ENCODE results near the gene TBPL1. TPM values are rescaled to one million over a fixed set of nuclear protein-coding genes. Genes with fewer than 3 reads are reported as not detected.

TBPL1 gene
- total and polyA plus RNA-seq, 9 of the 15 experiments (the other 6 are each of a cell fraction or from before 2014, with no cell fraction given): 78.1 to 152 (median 107) TPM

DNA sequence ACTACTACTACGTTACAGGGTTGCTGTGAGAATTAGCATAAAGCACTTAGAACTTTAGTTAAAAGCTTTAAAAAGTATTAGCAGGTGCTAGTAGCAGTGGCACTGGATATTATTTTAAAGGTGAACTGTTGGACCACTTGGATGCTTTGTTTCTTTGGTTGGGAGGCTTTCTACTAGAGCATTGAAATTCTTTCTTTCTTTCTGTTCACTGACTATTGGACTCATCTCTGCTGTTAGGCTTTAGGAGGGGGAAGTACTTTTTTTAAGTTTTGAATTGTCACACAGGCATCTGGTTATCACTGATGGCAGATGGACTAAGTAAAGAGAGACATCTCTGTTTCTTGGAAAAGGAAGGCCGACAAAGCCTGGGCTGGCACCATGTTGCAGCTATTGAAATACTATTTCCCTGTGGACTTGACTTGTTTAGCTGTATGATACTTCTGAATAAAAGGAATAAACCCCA, 4.8 kb downstream of the TBPL1 start (continued):
- TF ChIP-seq ZNF436 (CRISPR knock-in tag; IDR thresholded peaks at IDR 0.05) (no peak), TSC22D4 (tag; IDR thresholded peaks at IDR 0.05) (no peak), EGR1 (conservative IDR thresholded peaks at IDR 0.05) (peak; percentile 19; the same call in 1 of the 2 replicates), PCBP1 (IDR thresholded peaks at IDR 0.05; ENCODE audit: low read depth, low read length, poor library complexity, severe bottlenecking) (no peak), MCM5 (IDR thresholded peaks at IDR 0.05; ENCODE audit: low read depth) (no peak), DNMT1 (IDR thresholded peaks at IDR 0.05) (no peak), GABPB1 (CRISPR knock-in tag; IDR thresholded peaks at IDR 0.05) (no peak), FOS (IDR thresholded peaks at IDR 0.05; ENCODE audit: extremely low read depth, insufficient read length) (no peak), ZNF707 (CRISPR knock-in tag; conservative IDR thresholded peaks at IDR 0.05) (no peak), ZNF23 (CRISPR knock-in tag; IDR thresholded peaks at IDR 0.05) (no peak), GTF2F1 (IDR thresholded peaks at IDR 0.05; ENCODE audit: low read depth, low read length) (no peak), POLR2B (IDR thresholded peaks at IDR 0.05; ENCODE audit: low read depth, partially characterized antibody) (peak; percentile 48), POU5F1 (IDR thresholded peaks at IDR 0.05; ENCODE audit: borderline replicate concordance, low read depth, low read length, partially characterized antibody) (no peak), MAFG (tag; conservative IDR thresholded peaks at IDR 0.05) (no peak), MLX (CRISPR knock-in tag; conservative IDR thresholded peaks at IDR 0.05) (no peak), CREB3L1 (IDR thresholded peaks at IDR 0.05; ENCODE audit: borderline replicate concordance, low read depth) (0 out of 2 replicates have a peak, but pooled peaks have one; percentile 39), YY1 (IDR thresholded peaks at IDR 0.05; ENCODE audit: borderline replicate concordance in 1 of 3, control insufficient read depth in 1 of 3, extremely low read depth in 1 of 3, insufficient read depth in 3 of 3, insufficient read length in 1 of 3, insufficient replicate concordance in 2 of 3, low read depth in 1 of 3, low read length in 2 of 3) (peak in 1 of 3 experiments; percentile 53), ZNF785 (CRISPR knock-in tag; IDR thresholded peaks at IDR 0.05) (no peak), EWSR1 (IDR thresholded peaks at IDR 0.05; ENCODE audit: borderline replicate concordance, low read depth, partially characterized antibody) (no peak)
- TF ChIP-seq, protein P1, sequence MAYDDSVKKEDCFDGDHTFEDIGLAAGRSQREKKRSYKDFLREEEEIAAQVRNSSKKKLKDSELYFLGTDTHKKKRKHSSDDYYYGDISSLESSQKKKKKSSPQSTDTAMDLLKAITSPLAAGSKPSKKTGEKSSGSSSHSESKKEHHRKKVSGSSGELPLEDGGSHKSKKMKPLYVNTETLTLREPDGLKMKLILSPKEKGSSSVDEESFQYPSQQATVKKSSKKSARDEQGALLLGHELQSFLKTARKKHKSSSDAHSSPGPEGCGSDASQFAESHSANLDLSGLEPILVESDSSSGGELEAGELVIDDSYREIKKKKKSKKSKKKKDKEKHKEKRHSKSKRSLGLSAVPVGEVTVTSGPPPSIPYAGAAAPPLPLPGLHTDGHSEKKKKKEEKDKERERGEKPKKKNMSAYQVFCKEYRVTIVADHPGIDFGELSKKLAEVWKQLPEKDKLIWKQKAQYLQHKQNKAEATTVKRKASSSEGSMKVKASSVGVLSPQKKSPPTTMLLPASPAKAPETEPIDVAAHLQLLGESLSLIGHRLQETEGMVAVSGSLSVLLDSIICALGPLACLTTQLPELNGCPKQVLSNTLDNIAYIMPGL (CRISPR knock-in tag; IDR thresholded peaks at IDR 0.05): no peak
- TF ChIP-seq, protein P2, sequence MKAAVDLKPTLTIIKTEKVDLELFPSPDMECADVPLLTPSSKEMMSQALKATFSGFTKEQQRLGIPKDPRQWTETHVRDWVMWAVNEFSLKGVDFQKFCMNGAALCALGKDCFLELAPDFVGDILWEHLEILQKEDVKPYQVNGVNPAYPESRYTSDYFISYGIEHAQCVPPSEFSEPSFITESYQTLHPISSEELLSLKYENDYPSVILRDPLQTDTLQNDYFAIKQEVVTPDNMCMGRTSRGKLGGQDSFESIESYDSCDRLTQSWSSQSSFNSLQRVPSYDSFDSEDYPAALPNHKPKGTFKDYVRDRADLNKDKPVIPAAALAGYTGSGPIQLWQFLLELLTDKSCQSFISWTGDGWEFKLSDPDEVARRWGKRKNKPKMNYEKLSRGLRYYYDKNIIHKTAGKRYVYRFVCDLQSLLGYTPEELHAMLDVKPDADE (conservative IDR thresholded peaks at IDR 0.05; ENCODE audit: control insufficient read depth, low read depth, low read length): no peak
- TF ChIP-seq, protein P3, sequence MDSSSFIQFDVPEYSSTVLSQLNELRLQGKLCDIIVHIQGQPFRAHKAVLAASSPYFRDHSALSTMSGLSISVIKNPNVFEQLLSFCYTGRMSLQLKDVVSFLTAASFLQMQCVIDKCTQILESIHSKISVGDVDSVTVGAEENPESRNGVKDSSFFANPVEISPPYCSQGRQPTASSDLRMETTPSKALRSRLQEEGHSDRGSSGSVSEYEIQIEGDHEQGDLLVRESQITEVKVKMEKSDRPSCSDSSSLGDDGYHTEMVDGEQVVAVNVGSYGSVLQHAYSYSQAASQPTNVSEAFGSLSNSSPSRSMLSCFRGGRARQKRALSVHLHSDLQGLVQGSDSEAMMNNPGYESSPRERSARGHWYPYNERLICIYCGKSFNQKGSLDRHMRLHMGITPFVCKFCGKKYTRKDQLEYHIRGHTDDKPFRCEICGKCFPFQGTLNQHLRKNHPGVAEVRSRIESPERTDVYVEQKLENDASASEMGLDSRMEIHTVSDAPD (CRISPR knock-in tag; IDR thresholded peaks at IDR 0.05): no peak

All from K562 (cell line).